Adipocyte (in vitro differentiated cells): ENCODE data around the gene KCND3.

Source experiments
- DNase-seq: peaks from one replicate; pipeline ENCODE4 v3.0.0-alpha.2; 2015; ENCODE audit warnings: low read depth
- H3K27me3 ChIP-seq: replicated peaks from 2 replicates; pipeline ENCODE4 v1.7.0; 2013; ENCODE audit warnings: mild to moderate bottlenecking, low read length, moderate library complexity; ENCODE audit not compliant: control insufficient read depth, insufficient read depth
- H3K36me3 ChIP-seq: 2 replicates; pipeline ENCODE4 v1.7.0; 2013; ENCODE audit warnings: low read length, mild to moderate bottlenecking, moderate library complexity; ENCODE audit not compliant: control insufficient read depth, insufficient read depth, severe bottlenecking
- H3K4me1 ChIP-seq: 2 replicates; pipeline ENCODE4 v1.7.0; 2013; ENCODE audit warnings: mild to moderate bottlenecking, low read length, moderate library complexity; ENCODE audit not compliant: control insufficient read depth, insufficient read depth
- H3K4me3 ChIP-seq: 2 replicates; pipeline ENCODE4 v1.7.0; 2013; ENCODE audit warnings: mild to moderate bottlenecking, low read length, moderate library complexity
- H3K9ac ChIP-seq: 2 replicates; pipeline ENCODE4 v1.7.0; 2013; ENCODE audit warnings: mild to moderate bottlenecking, low read length, moderate library complexity
- H3K9me3 ChIP-seq: 2 replicates; pipeline ENCODE4 v1.7.0; 2013; ENCODE audit warnings: mild to moderate bottlenecking, low read length, moderate library complexity; ENCODE audit not compliant: control insufficient read depth

Gene KCND3

GRCh38 chr1:111730706-111731105 lies 258.8 kb downstream of the KCND3 start:
- Histone ChIP-seq H3K27me3 (no peaks in the 10 kb centered on the region), H3K4me1 (peaks cover 56% of the 10 kb centered on the region), H3K9ac (no peak overlapping the region), H3K36me3 (no peaks in the 10 kb centered on the region), H3K4me3 (no peak overlapping the region), H3K9me3 (no peaks in the 10 kb centered on the region)
- no peak for DNase-seq

- no peaks in the 10 kb centered on the region for H3K9me3 ChIP-seq
- DNase-seq = no peak
- no peak overlapping the region for H3K4me3 ChIP-seq
- no peaks in the 10 kb centered on the region for H3K27me3 ChIP-seq
- no peak overlapping the region for H3K9ac ChIP-seq
- H3K36me3 ChIP-seq = no peaks in the 10 kb centered on the region
- H3K4me1 ChIP-seq = peaks cover 53% of the 10 kb centered on the region
Measured at GRCh38 chr1:111729946-111730681, 259.4 kb downstream of the KCND3 start.

- H3K36me3 ChIP-seq = no peaks in the 10 kb centered on the region
- H3K4me1 ChIP-seq = peaks cover 49% of the 10 kb centered on the region
- no peak overlapping the region for H3K9ac ChIP-seq
- no peaks in the 10 kb centered on the region for H3K9me3 ChIP-seq
- DNase-seq = no peak
- no peaks in the 10 kb centered on the region for H3K27me3 ChIP-seq
- H3K4me3 ChIP-seq = no peak overlapping the region
Measured at GRCh38 chr1:111729271-111729921, 260.1 kb downstream of the KCND3 start.

GRCh38 chr1:111727056-111727455 lies 262.4 kb downstream of the KCND3 start:
- Histone ChIP-seq H3K4me1 (peaks cover 49% of the 10 kb centered on the region), H3K9ac (no peak overlapping the region), H3K27me3 (no peaks in the 10 kb centered on the region), H3K36me3 (no peaks in the 10 kb centered on the region), H3K9me3 (no peaks in the 10 kb centered on the region), H3K4me3 (no peak overlapping the region)
- DNase-seq = no peak

- H3K36me3 ChIP-seq = no peaks in the 10 kb centered on the region
- no peak overlapping the region for H3K4me3 ChIP-seq
- H3K27me3 ChIP-seq = no peaks in the 10 kb centered on the region
- no peak overlapping the region for H3K9ac ChIP-seq
- H3K4me1 ChIP-seq = peaks cover 50% of the 10 kb centered on the region
- H3K9me3 ChIP-seq = no peaks in the 10 kb centered on the region
- no peak for DNase-seq
Measured at GRCh38 chr1:111725192-111725591, 264.3 kb downstream of the KCND3 start.

GRCh38 chr1:111723871-111724270 lies 265.6 kb downstream of the KCND3 start:
- H3K36me3 ChIP-seq = no peaks in the 10 kb centered on the region
- H3K9ac ChIP-seq = no peak overlapping the region
- no peak for DNase-seq
- H3K9me3 ChIP-seq = no peaks in the 10 kb centered on the region
- H3K4me3 ChIP-seq = no peak overlapping the region
- peaks cover 45% of the 10 kb centered on the region for H3K4me1 ChIP-seq
- H3K27me3 ChIP-seq = no peaks in the 10 kb centered on the region

- DNase-seq = no peak
- no peaks in the 10 kb centered on the region for H3K27me3 ChIP-seq
- H3K9me3 ChIP-seq = no peaks in the 10 kb centered on the region
- H3K36me3 ChIP-seq = no peaks in the 10 kb centered on the region
- H3K9ac ChIP-seq = no peak overlapping the region
- peaks cover 45% of the 10 kb centered on the region for H3K4me1 ChIP-seq
- H3K4me3 ChIP-seq = no peak overlapping the region
Measured at GRCh38 chr1:111723091-111723806, 266.2 kb downstream of the KCND3 start.

GRCh38 chr1:111720977-111721786 lies 268.3 kb downstream of the KCND3 start:
- H3K36me3 ChIP-seq = no peaks in the 10 kb centered on the region
- no peaks in the 10 kb centered on the region for H3K27me3 ChIP-seq
- H3K9me3 ChIP-seq = no peaks in the 10 kb centered on the region
- DNase-seq = no peak
- peaks cover 45% of the 10 kb centered on the region for H3K4me1 ChIP-seq
- H3K4me3 ChIP-seq = no peak overlapping the region
- H3K9ac ChIP-seq = no peak overlapping the region
